Left lung (tissue), 10 donors: ENCODE results near the gene DCAF11. TPM values are rescaled to one million over a fixed set of nuclear protein-coding genes. Genes with fewer than 3 reads are reported as not detected.

ENCODE experiments used
- ATAC-seq: fragments of 200-7000 bp; cut with Tn5 transposase; one replicate; pipeline ENCODE4 v1.9.1; 2020; ENCODE audit warnings: moderate library complexity
- DNase-seq, 4 donors: peaks; one replicate each; pipeline ENCODE4 v3.0.0-alpha.2; 2013 to 2020
- H3K27ac ChIP-seq, 2 donors: fragments of 200-600 bp; sonication (generic) in 1 of 2; one replicate each; pipeline versions ENCODE4 v1.5.0 to v1.8.0; 2020 to 2021
- H3K27me3 ChIP-seq, 2 donors: fragments of 200-600 bp; sonication (generic) in 1 of 2; one replicate each; pipeline versions ENCODE4 v1.5.0 to v1.8.0; 2020 to 2021
- H3K36me3 ChIP-seq, 2 donors: fragments of 200-600 bp; sonication (generic) in 1 of 2; one replicate each; pipeline versions ENCODE4 v1.5.0 to v1.8.0; 2020 to 2021
- H3K4me1 ChIP-seq, 2 donors: fragments of 200-600 bp; one replicate each; pipeline ENCODE4 v1.8.0; 2021
- H3K4me3 ChIP-seq, 2 donors: fragments of 200-600 bp; sonication (generic) in 1 of 2; one replicate each; pipeline versions ENCODE4 v1.5.0 to v1.8.0; 2020 to 2021; ENCODE audit warnings: mild to moderate bottlenecking in 1 of 2
- H3K9me3 ChIP-seq, 2 donors: fragments of 200-600 bp; sonication (generic) in 1 of 2; one replicate each; pipeline versions ENCODE4 v1.5.0 to v1.8.0; 2020 to 2021
- CTCF ChIP-seq, 2 donors: fragments of 200-600 bp; sonication (generic) in 1 of 2; IDR thresholded peaks; one replicate each; pipeline versions ENCODE4 v1.5.0 to v1.8.0; 2021; ENCODE audit warnings: antibody characterized with exemption in 2 of 2
- intact Hi-C, 2 donors: fragments of 100-400 bp; cut with DNase I; formaldehyde crosslinking; loops; one replicate each; pipeline versions ENCODE4 v1.11.2 to v1.14.2; 2022
- polyA plus RNA-seq, 6 donors: library from polyadenylated mRNA; unstranded; fragments of 120-200 nt; gene quantifications; one replicate each; pipeline ENCODE4 v1.2.1, GENCODE V29; 2013; ENCODE audit not compliant: insufficient read length in 6 of 6
- total RNA-seq, 2 donors: library from RNA; stranded (reverse); fragmentation: NEBNext Ultra II Directional; extraction: Animal tissue kit (Norgen Biotek cat#: 25700); gene quantifications; one replicate each; pipeline ENCODE4 v1.2.1, GENCODE V29; 2021
- donor health status: DM: no; HTN: yes; CAD: no.
- donor health status: DM: no; HTN: no; CAD: no.

DCAF11 gene
- total and polyA plus RNA-seq, 8 donors, result 56.4 to 76.3 (median 65.1) TPM

- Histone ChIP-seq H3K27ac (peak within 1 kb of the TSS; percentile 92 to 95), H3K4me1 (peaks cover 13 to 48% of the 10 kb centered on the region in 2 donors), H3K36me3 (peaks cover 0 to 60% of the 10 kb centered on the region in 2 donors), H3K9me3 (no peaks in the 10 kb centered on the region), H3K4me3 (peak within 1 kb of the TSS; percentile 80 to 100), H3K27me3 (no peaks in the 10 kb centered on the region)
- DNase-seq, result peak; percentile 97 to 99 (median 98)
- ATAC-seq, result peak; percentile 95
- intact Hi-C loops, result no loop called here
- no peak for TF ChIP-seq CTCF (IDR thresholded peaks at IDR 0.05)
Observed at GRCh38 chr14:24146978-24147760, 32.6 kb downstream of the DCAF11 start, which contains the start of gene RNF31. TSS of gene RNF31 (plus strand) at chr14:24147498. CDS start at chr14:24147699, 201 bp downstream.

GRCh38 chr14:24147761-24148428, 33.3 kb downstream of the DCAF11 start:
- Histone ChIP-seq H3K27me3 (no peaks in the 10 kb centered on the region), H3K27ac (peak overlapping the region; percentile 57 to 95), H3K9me3 (no peaks in the 10 kb centered on the region), H3K4me1 (peaks cover 12 to 45% of the 10 kb centered on the region in 2 donors), H3K36me3 (peaks cover 0 to 60% of the 10 kb centered on the region in 2 donors), H3K4me3 (peak overlapping the region; percentile 80 to 100)
- DNase-seq, result no peak
- no peak for ATAC-seq
- intact Hi-C loops, result no loop called here
- no peak for TF ChIP-seq CTCF (IDR thresholded peaks at IDR 0.05)

GRCh38 chr14:24149302-24149969, 34.9 kb downstream of the DCAF11 start:
- Histone ChIP-seq H3K4me3 (no peak overlapping the region), H3K36me3 (peaks cover 0 to 60% of the 10 kb centered on the region in 2 donors), H3K27me3 (no peaks in the 10 kb centered on the region), H3K9me3 (no peaks in the 10 kb centered on the region), H3K4me1 (peaks cover 12 to 39% of the 10 kb centered on the region in 2 donors), H3K27ac (no peak overlapping the region)
- intact Hi-C loops, result no loop called here
- DNase-seq, result peak in 1 of 4 donors; percentile 35
- no peak for TF ChIP-seq CTCF (IDR thresholded peaks at IDR 0.05)
- no peak for ATAC-seq

- Histone ChIP-seq H3K36me3 (peaks cover 0 to 64% of the 10 kb centered on the region in 2 donors), H3K27ac (no peak overlapping the region), H3K9me3 (no peaks in the 10 kb centered on the region), H3K27me3 (no peaks in the 10 kb centered on the region), H3K4me3 (no peak overlapping the region), H3K4me1 (peaks cover 12 to 36% of the 10 kb centered on the region in 2 donors)
- intact Hi-C loops, result no loop called here
- ATAC-seq (no peak), DNase-seq (no peak)
- no peak for TF ChIP-seq CTCF (IDR thresholded peaks at IDR 0.05)
Observed at GRCh38 chr14:24150061-24150460, 35.5 kb downstream of the DCAF11 start.
